Neural cell (in vitro differentiated cells): ENCODE results near the gene CD300LG. TPM values are rescaled to one million over a fixed set of nuclear protein-coding genes. Genes with fewer than 3 reads are reported as not detected.
"Not testable (repeated sequence)": the region's sequence is repeated elsewhere in the genome, so short reads cannot be mapped to it uniquely, and the experiment has no call there.

Experiments used
- H2AFZ ChIP-seq: fragments of 200-600, 300-800 bp; sonication (generic), shearing (Covaris generic); 2 replicates; pipeline ENCODE4 v1.6.0; 2014; ENCODE audit warnings: low read depth, mild to moderate bottlenecking, antibody characterized with exemption, low read length, moderate library complexity
- H3F3A ChIP-seq: fragments of 200-600 bp; shearing (Covaris generic); 2 replicates; pipeline ENCODE4 v1.6.1; 2016; ENCODE audit warnings: mild to moderate bottlenecking, moderate library complexity, mixed read lengths, antibody characterized with exemption, low read length; ENCODE audit not compliant: insufficient read depth, poor library complexity, severe bottlenecking
- H3K27ac ChIP-seq: fragments of 200-600, 300-800 bp; sonication (generic), shearing (Covaris generic); 2 replicates; pipeline ENCODE4 v1.5.1; 2014; ENCODE audit warnings: mild to moderate bottlenecking, low read length, moderate library complexity
- H3K27me3 ChIP-seq: fragments of 300-800, 200-600 bp; sonication (generic), shearing (Covaris generic); 2 replicates; pipeline ENCODE4 v1.6.0; 2014; ENCODE audit warnings: mild to moderate bottlenecking, low read depth, low read length, moderate library complexity; ENCODE audit not compliant: insufficient read depth
- H3K36me3 ChIP-seq: fragments of 300-800, 200-600 bp; sonication (generic), shearing (Covaris generic); 2 replicates; pipeline ENCODE4 v1.5.1; 2014; ENCODE audit warnings: mild to moderate bottlenecking, antibody characterized with exemption, low read length, moderate library complexity; ENCODE audit not compliant: insufficient read depth
- H3K4me2 ChIP-seq: fragments of 300-800, 200-600 bp; sonication (generic), shearing (Covaris generic); 2 replicates; pipeline ENCODE4 v1.6.0; 2014; ENCODE audit warnings: mild to moderate bottlenecking, low read length
- H3K4me3 ChIP-seq: fragments of 300-800, 200-600 bp; sonication (generic), shearing (Covaris generic); 2 replicates; pipeline ENCODE4 v1.5.1; 2014; ENCODE audit warnings: mild to moderate bottlenecking, low read length, moderate library complexity
- H3K79me2 ChIP-seq: fragments of 200-600 bp; shearing (Covaris generic); replicated peaks from 2 replicates; pipeline ENCODE4 v1.6.0; 2014; ENCODE audit warnings: mild to moderate bottlenecking, low read length, moderate library complexity; ENCODE audit not compliant: insufficient read depth
- H3K9ac ChIP-seq: fragments of 300-800, 200-600 bp; sonication (generic), shearing (Covaris generic); 2 replicates; pipeline ENCODE4 v1.6.1; 2016; ENCODE audit warnings: mild to moderate bottlenecking, low read length, mixed read lengths
- H3K9me2 ChIP-seq: fragments of 200-600 bp; shearing (Covaris generic); 2 replicates; pipeline ENCODE4 v1.6.1; 2016; ENCODE audit warnings: mild to moderate bottlenecking, low read length, mixed read lengths; ENCODE audit not compliant: insufficient read depth
- H3K9me3 ChIP-seq: fragments of 200-600, 300-800 bp; sonication (generic), shearing (Covaris generic); 2 replicates; pipeline ENCODE4 v1.6.1; 2016; ENCODE audit warnings: mild to moderate bottlenecking, mixed run types, low read length, moderate library complexity, mixed read lengths
- H4K20me1 ChIP-seq: fragments of 200-600 bp; shearing (Covaris generic); 2 replicates; pipeline ENCODE4 v1.6.1; 2016; ENCODE audit warnings: mild to moderate bottlenecking, mixed run types; ENCODE audit not compliant: insufficient read depth
- EP300 ChIP-seq: fragments of 450-650 bp; conservative IDR thresholded peaks from 2 replicates; pipeline ENCODE4 v1.6.1; 2014; ENCODE audit warnings: antibody characterized with exemption, mild to moderate bottlenecking, moderate library complexity; ENCODE audit not compliant: poor library complexity, severe bottlenecking
- EZH2 ChIP-seq: fragments of 200-600, 300-800 bp; shearing (Covaris generic), sonication (generic); IDR thresholded peaks from 2 replicates; pipeline ENCODE4 v1.6.1; 2014; ENCODE audit warnings: antibody characterized with exemption, low read length, borderline replicate concordance, mild to moderate bottlenecking; ENCODE audit not compliant: insufficient read depth, poor library complexity, severe bottlenecking
- MXI1 ChIP-seq: fragments of 450-650 bp; conservative IDR thresholded peaks from 2 replicates; pipeline ENCODE4 v1.6.1; 2014; ENCODE audit warnings: antibody characterized with exemption, mild to moderate bottlenecking; ENCODE audit not compliant: poor library complexity, severe bottlenecking
- POLR2AphosphoS5 ChIP-seq: IDR thresholded peaks from 2 replicates; pipeline ENCODE4 v1.6.1; 2012
- RAD21 ChIP-seq: fragments of 450-650 bp; conservative IDR thresholded peaks from 2 replicates; pipeline ENCODE4 v1.6.1; 2014; ENCODE audit warnings: antibody characterized with exemption, mild to moderate bottlenecking, moderate library complexity
- SMC3 ChIP-seq: fragments of 450-650 bp; conservative IDR thresholded peaks from 2 replicates; pipeline ENCODE4 v1.6.1; 2014; ENCODE audit warnings: antibody characterized with exemption, mild to moderate bottlenecking, moderate library complexity; ENCODE audit not compliant: poor library complexity
- TAF1 ChIP-seq: IDR thresholded peaks from 2 replicates; pipeline ENCODE4 v1.6.1; 2012; ENCODE audit warnings: low read depth
- polyA plus RNA-seq: library from polyadenylated mRNA; depleted of rRNA; stranded (reverse); fragments of >200 nt; gene quantifications from 2 replicates; pipeline ENCODE4 v1.2.3, GENCODE V29; 2014
- TF ChIP-seq, protein P1 (sequence below): IDR thresholded peaks from 2 replicates; pipeline ENCODE4 v1.6.1; 2012; ENCODE audit warnings: borderline replicate concordance
- TF ChIP-seq, protein P2 (sequence below): fragments of 450-650 bp; IDR thresholded peaks from 2 replicates; pipeline ENCODE4 v1.5.1; 2014; ENCODE audit warnings: antibody characterized with exemption, mild to moderate bottlenecking, moderate library complexity; ENCODE audit not compliant: poor library complexity, severe bottlenecking

The CD300LG gene
- polyA plus RNA-seq, 1 donor from 2014 or later = not detected

DNA sequence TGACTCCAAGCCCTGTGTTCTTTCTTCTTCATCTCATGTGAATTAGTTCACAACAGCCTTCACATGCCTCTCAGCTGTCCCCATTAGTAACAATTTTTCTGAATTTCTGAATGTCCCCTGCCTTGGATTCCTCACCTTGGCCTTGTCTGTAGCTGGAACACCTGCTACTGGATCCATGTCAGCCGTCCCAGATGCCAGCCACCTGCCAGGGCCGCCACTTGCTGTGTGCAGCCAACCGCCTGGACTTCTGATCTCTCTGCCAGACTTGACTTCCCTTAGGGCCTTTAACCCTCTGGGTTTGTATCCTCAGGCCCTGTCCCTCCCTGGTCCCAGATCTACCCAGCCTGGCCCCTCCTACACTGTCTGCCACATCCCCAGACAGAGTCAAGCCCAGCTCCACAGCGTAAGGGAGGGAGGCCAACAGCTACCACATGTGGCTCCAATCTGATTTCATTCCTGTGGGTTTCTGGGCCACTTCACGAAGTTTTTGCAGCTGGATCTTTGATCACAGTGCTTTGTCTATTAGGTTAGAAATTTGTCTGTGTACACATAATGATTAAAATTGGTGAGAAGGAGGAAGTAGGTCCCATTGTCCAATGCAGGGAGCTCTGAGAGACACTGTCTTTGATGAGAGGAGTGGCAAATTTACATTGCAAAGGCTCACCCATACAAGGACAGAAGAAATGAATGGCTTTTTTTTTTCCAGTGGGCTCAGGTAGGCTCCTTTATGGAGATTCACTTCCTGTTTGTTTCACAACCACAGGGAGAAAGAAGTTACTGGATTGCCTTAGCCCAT is 45.1 kb downstream of the CD300LG start:
- no peaks in the 10 kb centered on the region for H3F3A ChIP-seq
- no peak overlapping the region for H3K4me3 ChIP-seq
- no peaks in the 10 kb centered on the region for H4K20me1 ChIP-seq
- no peaks in the 10 kb centered on the region for H3K27me3 ChIP-seq
- no peaks in the 10 kb centered on the region for H3K79me2 ChIP-seq
- no peak overlapping the region for H2AFZ ChIP-seq
- H3K9me2 ChIP-seq = no peaks in the 10 kb centered on the region
- no peaks in the 10 kb centered on the region for H3K9me3 ChIP-seq
- H3K36me3 ChIP-seq = no peaks in the 10 kb centered on the region
- TF ChIP-seq SMC3 = no peak
- TF ChIP-seq POLR2AphosphoS5 = no peak
- no peak for TF ChIP-seq TAF1
- TF ChIP-seq, protein P1, sequence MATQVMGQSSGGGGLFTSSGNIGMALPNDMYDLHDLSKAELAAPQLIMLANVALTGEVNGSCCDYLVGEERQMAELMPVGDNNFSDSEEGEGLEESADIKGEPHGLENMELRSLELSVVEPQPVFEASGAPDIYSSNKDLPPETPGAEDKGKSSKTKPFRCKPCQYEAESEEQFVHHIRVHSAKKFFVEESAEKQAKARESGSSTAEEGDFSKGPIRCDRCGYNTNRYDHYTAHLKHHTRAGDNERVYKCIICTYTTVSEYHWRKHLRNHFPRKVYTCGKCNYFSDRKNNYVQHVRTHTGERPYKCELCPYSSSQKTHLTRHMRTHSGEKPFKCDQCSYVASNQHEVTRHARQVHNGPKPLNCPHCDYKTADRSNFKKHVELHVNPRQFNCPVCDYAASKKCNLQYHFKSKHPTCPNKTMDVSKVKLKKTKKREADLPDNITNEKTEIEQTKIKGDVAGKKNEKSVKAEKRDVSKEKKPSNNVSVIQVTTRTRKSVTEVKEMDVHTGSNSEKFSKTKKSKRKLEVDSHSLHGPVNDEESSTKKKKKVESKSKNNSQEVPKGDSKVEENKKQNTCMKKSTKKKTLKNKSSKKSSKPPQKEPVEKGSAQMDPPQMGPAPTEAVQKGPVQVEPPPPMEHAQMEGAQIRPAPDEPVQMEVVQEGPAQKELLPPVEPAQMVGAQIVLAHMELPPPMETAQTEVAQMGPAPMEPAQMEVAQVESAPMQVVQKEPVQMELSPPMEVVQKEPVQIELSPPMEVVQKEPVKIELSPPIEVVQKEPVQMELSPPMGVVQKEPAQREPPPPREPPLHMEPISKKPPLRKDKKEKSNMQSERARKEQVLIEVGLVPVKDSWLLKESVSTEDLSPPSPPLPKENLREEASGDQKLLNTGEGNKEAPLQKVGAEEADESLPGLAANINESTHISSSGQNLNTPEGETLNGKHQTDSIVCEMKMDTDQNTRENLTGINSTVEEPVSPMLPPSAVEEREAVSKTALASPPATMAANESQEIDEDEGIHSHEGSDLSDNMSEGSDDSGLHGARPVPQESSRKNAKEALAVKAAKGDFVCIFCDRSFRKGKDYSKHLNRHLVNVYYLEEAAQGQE = no peak
- TF ChIP-seq, protein P2, sequence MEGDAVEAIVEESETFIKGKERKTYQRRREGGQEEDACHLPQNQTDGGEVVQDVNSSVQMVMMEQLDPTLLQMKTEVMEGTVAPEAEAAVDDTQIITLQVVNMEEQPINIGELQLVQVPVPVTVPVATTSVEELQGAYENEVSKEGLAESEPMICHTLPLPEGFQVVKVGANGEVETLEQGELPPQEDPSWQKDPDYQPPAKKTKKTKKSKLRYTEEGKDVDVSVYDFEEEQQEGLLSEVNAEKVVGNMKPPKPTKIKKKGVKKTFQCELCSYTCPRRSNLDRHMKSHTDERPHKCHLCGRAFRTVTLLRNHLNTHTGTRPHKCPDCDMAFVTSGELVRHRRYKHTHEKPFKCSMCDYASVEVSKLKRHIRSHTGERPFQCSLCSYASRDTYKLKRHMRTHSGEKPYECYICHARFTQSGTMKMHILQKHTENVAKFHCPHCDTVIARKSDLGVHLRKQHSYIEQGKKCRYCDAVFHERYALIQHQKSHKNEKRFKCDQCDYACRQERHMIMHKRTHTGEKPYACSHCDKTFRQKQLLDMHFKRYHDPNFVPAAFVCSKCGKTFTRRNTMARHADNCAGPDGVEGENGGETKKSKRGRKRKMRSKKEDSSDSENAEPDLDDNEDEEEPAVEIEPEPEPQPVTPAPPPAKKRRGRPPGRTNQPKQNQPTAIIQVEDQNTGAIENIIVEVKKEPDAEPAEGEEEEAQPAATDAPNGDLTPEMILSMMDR = no peak
- TF ChIP-seq RAD21 = no peak
- no peak for TF ChIP-seq EZH2
- no peak for TF ChIP-seq EP300
- no peak for TF ChIP-seq MXI1
- no peak overlapping the region for H3K27ac ChIP-seq
- no peak overlapping the region for H3K9ac ChIP-seq
- H3K4me2 ChIP-seq = no peak overlapping the region

DNA sequence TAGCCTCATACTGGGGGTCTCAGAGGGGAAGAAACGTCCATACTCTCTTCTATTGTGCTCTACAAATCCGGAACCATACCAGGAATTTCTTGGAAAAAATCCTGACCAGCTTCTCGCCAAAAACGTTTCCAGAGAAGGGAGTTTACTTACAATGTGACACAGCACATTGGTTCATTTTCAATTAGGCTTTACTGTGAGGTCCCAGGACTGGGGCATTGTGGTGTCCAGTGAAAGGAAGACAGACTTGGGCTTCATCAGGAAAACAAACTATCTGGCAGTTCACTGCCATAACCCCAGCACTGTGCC is 45.6 kb downstream of the CD300LG start:
- Histone ChIP-seq H3K9me2 (no peaks in the 10 kb centered on the region), H3K79me2 (no peaks in the 10 kb centered on the region), H3K4me3 (no peak overlapping the region), H3K36me3 (no peaks in the 10 kb centered on the region), H2AFZ (no peak overlapping the region), H3K4me2 (no peak overlapping the region), H3K27me3 (no peaks in the 10 kb centered on the region), H3F3A (no peaks in the 10 kb centered on the region), H3K27ac (no peak overlapping the region), H3K9ac (no peak overlapping the region), H3K9me3 (no peaks in the 10 kb centered on the region), H4K20me1 (no peaks in the 10 kb centered on the region)
- no peak for TF ChIP-seq SMC3
- no peak for TF ChIP-seq RAD21
- no peak for TF ChIP-seq POLR2AphosphoS5
- TF ChIP-seq, protein P2 = no peak
- TF ChIP-seq MXI1 = no peak
- TF ChIP-seq EZH2 = no peak
- no peak for TF ChIP-seq EP300
- TF ChIP-seq, protein P1 = no peak
- no peak for TF ChIP-seq TAF1

DNA sequence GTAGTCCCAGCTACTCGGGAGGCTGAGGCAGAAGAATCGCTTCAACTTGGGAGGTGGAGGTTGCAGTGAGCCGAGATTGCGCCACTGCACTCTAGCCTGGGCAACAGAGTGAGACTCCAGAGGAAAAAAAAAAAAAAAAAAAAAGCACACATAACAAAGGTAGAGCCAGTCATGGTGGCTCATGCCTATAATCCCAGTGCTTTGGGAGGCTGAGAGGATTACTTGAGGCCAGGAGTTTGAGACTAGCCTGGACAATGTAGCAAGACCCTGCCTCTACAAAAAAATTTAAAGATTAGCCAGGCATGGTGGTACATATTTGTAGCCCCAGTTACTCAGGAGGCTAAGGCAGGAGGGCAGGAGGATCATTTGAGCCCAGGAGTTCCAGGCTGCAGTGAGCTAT is 47.5 kb downstream of the CD300LG start:
- not testable (repeated sequence) for H3K4me3 ChIP-seq, H3F3A ChIP-seq, H3K27ac ChIP-seq, H3K79me2 ChIP-seq, H3K9me2 ChIP-seq, H3K9ac ChIP-seq, H4K20me1 ChIP-seq, H3K4me2 ChIP-seq, H3K27me3 ChIP-seq, H3K36me3 ChIP-seq, H3K9me3 ChIP-seq, H2AFZ ChIP-seq
